HG03196 (cell line): Measurements from ENCODE around the gene AMPD1.
A peak's percentile ranks its signal among the peaks of the same experiment; 100 is the strongest.

ENCODE experiments used
- ATAC-seq: cut with Tn5 transposase; IDR thresholded peaks from one replicate; pipeline ENCODE4 v1.9.1; 2021; ENCODE audit not compliant: unreplicated experiment

The AMPD1 gene

GRCh38 chr1:114695430-114696058 lies at the start of gene AMPD1:
AMPD1 (minus strand) TSS chr1:114695546; CDS start chr1:114695471, 75 bp downstream.
- no peak for ATAC-seq

- no peak for ATAC-seq
These were observed 46.8 kb upstream of the AMPD1 start for GRCh38 chr1:114741963-114742746.

- no peak for ATAC-seq
These were observed 45.0 kb upstream of the AMPD1 start for GRCh38 chr1:114740331-114740730.

GRCh38 chr1:114737314-114737849 lies 42.0 kb upstream of the AMPD1 start:
- ATAC-seq: no peak

- no peak for ATAC-seq
These were observed 40.1 kb upstream of the AMPD1 start for GRCh38 chr1:114735479-114735878.

GRCh38 chr1:114729782-114730181 lies 34.4 kb upstream of the AMPD1 start:
- ATAC-seq: no peak

- ATAC-seq: no peak
These were observed 33.2 kb upstream of the AMPD1 start for GRCh38 chr1:114728553-114728952.

GRCh38 chr1:114725230-114725629 lies 29.9 kb upstream of the AMPD1 start:
- no peak for ATAC-seq

GRCh38 chr1:114723915-114724314 lies 28.6 kb upstream of the AMPD1 start:
- ATAC-seq: no peak

GRCh38 chr1:114723457-114723856 lies 28.1 kb upstream of the AMPD1 start:
- ATAC-seq: no peak

GRCh38 chr1:114720492-114720891 lies 25.1 kb upstream of the AMPD1 start:
- ATAC-seq: no peak

GRCh38 chr1:114719424-114719787 lies 24.1 kb upstream of the AMPD1 start:
- no peak for ATAC-seq

- no peak for ATAC-seq
These were observed 23.5 kb upstream of the AMPD1 start for GRCh38 chr1:114718661-114719423.

- ATAC-seq: peak; percentile 90
These were observed 21.2 kb upstream of the AMPD1 start, which contains the start of gene NRAS for GRCh38 chr1:114716304-114717170. NRAS (minus strand) TSS chr1:114716771; CDS start chr1:114716160, 611 bp downstream.

- ATAC-seq: no peak
These were observed 20.6 kb upstream of the AMPD1 start for GRCh38 chr1:114715952-114716303.

- no peak for ATAC-seq
These were observed 17.6 kb upstream of the AMPD1 start for GRCh38 chr1:114712977-114713376.

GRCh38 chr1:114710360-114710759 lies 15.0 kb upstream of the AMPD1 start:
- no peak for ATAC-seq

- ATAC-seq: no peak
These were observed 12.3 kb upstream of the AMPD1 start for GRCh38 chr1:114707604-114708003.

- no peak for ATAC-seq
These were observed 7.9 kb upstream of the AMPD1 start for GRCh38 chr1:114703242-114703641.

GRCh38 chr1:114702737-114703136 lies 7.4 kb upstream of the AMPD1 start:
- no peak for ATAC-seq

GRCh38 chr1:114701931-114702330 lies 6.6 kb upstream of the AMPD1 start:
- no peak for ATAC-seq
